Hematopoietic multipotent progenitor cell treated with erythropoietin and hydrocortisone succinate and interleukin-3 and kit ligand, for 6 days (in vitro differentiated cells): ENCODE results near the gene CBX1.
"Not testable (repeated sequence)": the region's sequence is repeated elsewhere in the genome, so short reads cannot be mapped to it uniquely, and the experiment has no call there.

Source experiments
- DNase-seq: peaks from one replicate; pipeline ENCODE4 v3.0.0-alpha.2; 2015

CBX1 gene

GRCh38 chr17:48048384-48049126 is 52.7 kb downstream of the CBX1 start:
- peak; percentile 92 for DNase-seq

GRCh38 chr17:48047741-48048383 is 53.4 kb downstream of the CBX1 start, which contains the start of gene NFE2L1:
Gene NFE2L1, plus strand, starts transcription at chr17:48048359. Its CDS starts 2,760 bp downstream, at chr17:48051119.
- peak; percentile 100 for DNase-seq

GRCh38 chr17:48047113-48047740 is 54.1 kb downstream of the CBX1 start:
- peak; percentile 41 for DNase-seq

- DNase-seq, result no peak
Measured at GRCh38 chr17:48046296-48046695, 55.0 kb downstream of the CBX1 start.

GRCh38 chr17:48045316-48046001 is 55.8 kb downstream of the CBX1 start:
- DNase-seq, result no peak

GRCh38 chr17:48044851-48045250 is 56.4 kb downstream of the CBX1 start:
- DNase-seq, result no peak

GRCh38 chr17:48043176-48043575 is 58.1 kb downstream of the CBX1 start:
- no peak for DNase-seq

- DNase-seq, result no peak
Measured at GRCh38 chr17:48038687-48039086, 62.6 kb downstream of the CBX1 start.

GRCh38 chr17:48037838-48038323 is 63.4 kb downstream of the CBX1 start:
- no peak for DNase-seq

GRCh38 chr17:48037036-48037837 is 64.0 kb downstream of the CBX1 start, which contains the start of gene COPZ2:
Gene COPZ2, minus strand, starts transcription at chr17:48037797. Its CDS starts 20 bp downstream, at chr17:48037777.
- peak; percentile 74 for DNase-seq

GRCh38 chr17:48036693-48037035 is 64.6 kb downstream of the CBX1 start:
- DNase-seq, result no peak

GRCh38 chr17:48034734-48035133 is 66.5 kb downstream of the CBX1 start:
- DNase-seq, result not testable (repeated sequence)

GRCh38 chr17:48031966-48032365 is 69.3 kb downstream of the CBX1 start:
- no peak for DNase-seq

GRCh38 chr17:48030531-48030930 is 70.7 kb downstream of the CBX1 start:
- no peak for DNase-seq

GRCh38 chr17:48028736-48029135 is 72.5 kb downstream of the CBX1 start:
- no peak for DNase-seq

- DNase-seq, result no peak
Measured at GRCh38 chr17:48027322-48027981, 73.8 kb downstream of the CBX1 start.

GRCh38 chr17:48026502-48027321 is 74.6 kb downstream of the CBX1 start:
- DNase-seq, result peak; percentile 95

GRCh38 chr17:48025904-48026501 is 75.3 kb downstream of the CBX1 start:
- DNase-seq, result no peak

- peak; percentile 98 for DNase-seq
Measured at GRCh38 chr17:48025040-48025903, 76.0 kb downstream of the CBX1 start.
